Activated effector memory CD4-positive, alpha-beta T cell treated with anti-CD3 and anti-CD28 coated beads, Interleukin-2, amount 50 U/mL, for 16 hours (primary cell): ENCODE results near the gene UFSP1.
A peak's percentile ranks its signal among the peaks of the same experiment; 100 is the strongest.

ENCODE experiments used
- DNase-seq: peaks from one replicate; pipeline ENCODE4 v3.0.0-alpha.2; 2020

UFSP1 gene

DNA sequence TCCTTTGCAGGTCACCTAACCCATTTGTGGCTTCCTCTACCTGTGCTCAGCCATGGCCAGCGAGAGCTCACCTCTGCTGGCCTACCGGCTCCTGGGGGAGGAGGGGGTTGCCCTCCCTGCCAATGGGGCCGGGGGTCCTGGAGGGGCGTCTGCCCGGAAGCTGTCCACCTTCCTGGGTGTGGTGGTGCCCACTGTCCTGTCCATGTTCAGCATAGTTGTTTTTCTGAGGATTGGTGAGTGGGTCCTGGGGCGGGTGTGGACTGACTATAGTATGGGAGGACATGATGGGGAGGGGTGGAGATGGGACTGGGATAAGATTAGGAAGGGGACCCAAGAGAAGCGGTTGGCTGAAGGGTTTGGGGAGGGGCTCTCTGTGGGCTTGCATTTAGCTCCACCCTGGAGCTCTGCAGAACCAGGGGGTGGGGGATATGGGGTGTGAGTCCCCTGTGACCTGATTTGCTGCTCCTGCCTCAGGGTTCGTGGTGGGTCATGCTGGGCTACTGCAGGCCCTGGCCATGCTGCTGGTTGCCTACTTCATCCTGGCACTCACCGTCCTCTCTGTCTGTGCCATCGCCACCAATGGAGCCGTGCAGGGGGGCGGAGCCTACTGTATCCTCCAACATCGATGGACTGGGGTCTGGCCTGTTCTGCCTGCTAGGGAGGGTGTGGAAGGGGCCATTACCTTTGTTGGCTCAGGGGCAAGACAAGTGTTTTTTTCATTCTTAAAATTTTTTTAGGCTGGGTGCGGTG is 35.2 kb downstream of the UFSP1 start:
- no peak for DNase-seq

- DNase-seq: peak; percentile 94
These were observed 37.3 kb downstream of the UFSP1 start, which contains the start of gene SLC12A9 for GRCh38 chr7:100852048-100852872. SLC12A9 (plus strand) TSS chr7:100852713; CDS start chr7:100854198, 1,485 bp downstream.

GRCh38 chr7:100847360-100847759 is 42.2 kb downstream of the UFSP1 start:
- DNase-seq: no peak

- no peak for DNase-seq
These were observed 48.9 kb downstream of the UFSP1 start for GRCh38 chr7:100840470-100841100.

- no peak for DNase-seq
These were observed 50.2 kb downstream of the UFSP1 start for GRCh38 chr7:100839361-100839760.
